Activated CD4-positive, alpha-beta T cell treated with anti-CD3 and anti-CD28 coated beads, Interleukin-2, Interleukin-6, amounts not matched to agents 100 ng/mL and 50 ng/mL, durations not matched to agents 16 hours and 8 hours (primary cell): ENCODE data around the gene DMP1.
"Not testable (repeated sequence)": the region's sequence is repeated elsewhere in the genome, so short reads cannot be mapped to it uniquely, and the experiment has no call there.

ENCODE experiments used
- DNase-seq: peaks from one replicate; pipeline ENCODE4 v3.0.0-alpha.2; 2020

DMP1 gene

DNA sequence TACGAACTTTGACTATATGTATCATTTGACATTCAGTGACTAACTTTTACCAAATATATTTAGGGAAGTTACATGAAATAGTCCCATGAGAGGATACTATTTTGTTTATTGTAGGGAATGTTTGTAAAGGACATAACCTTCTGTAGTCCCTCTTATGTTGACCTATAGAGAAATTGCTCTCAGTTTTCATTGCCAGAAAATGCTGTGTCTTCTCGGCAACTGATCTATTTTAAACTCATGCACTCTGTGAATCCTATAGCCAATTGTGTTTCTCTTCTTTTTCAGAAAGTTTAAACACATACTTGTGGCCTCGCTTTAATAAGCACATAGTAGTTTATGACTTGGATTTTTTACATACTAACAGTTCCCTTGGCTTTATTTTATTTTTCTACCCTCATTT, 38.2 kb downstream of the DMP1 start:
- DNase-seq, result no peak

- not testable (repeated sequence) for DNase-seq
Measured at GRCh38 chr4:87690947-87691346, 40.9 kb downstream of the DMP1 start.

- DNase-seq, result not testable (repeated sequence)
Measured at GRCh38 chr4:87692060-87692459, 42.0 kb downstream of the DMP1 start.

GRCh38 chr4:87697272-87697671, 47.2 kb downstream of the DMP1 start:
- no peak for DNase-seq

GRCh38 chr4:87697945-87698344, 47.9 kb downstream of the DMP1 start:
- no peak for DNase-seq

DNA sequence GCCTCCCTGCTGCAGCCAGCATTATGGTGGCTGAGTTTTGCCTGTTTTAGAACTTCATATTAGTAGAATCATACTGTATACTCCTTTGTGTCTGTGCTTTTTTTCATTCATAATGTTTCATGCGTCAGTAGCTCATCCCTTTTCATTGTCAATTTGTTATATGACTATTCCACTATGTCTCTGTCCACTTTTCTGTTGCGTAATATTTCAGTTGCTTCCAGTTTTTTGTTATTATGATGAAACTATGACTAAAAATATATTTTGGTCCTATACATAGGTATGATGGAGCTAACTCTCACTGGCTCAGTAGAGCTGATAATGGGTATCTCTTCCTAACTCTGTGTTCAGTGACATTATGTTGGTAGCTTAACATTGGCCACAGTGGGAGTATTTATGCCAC, 48.3 kb downstream of the DMP1 start:
- no peak for DNase-seq

GRCh38 chr4:87704001-87704400, 53.9 kb downstream of the DMP1 start:
- no peak for DNase-seq

DNA sequence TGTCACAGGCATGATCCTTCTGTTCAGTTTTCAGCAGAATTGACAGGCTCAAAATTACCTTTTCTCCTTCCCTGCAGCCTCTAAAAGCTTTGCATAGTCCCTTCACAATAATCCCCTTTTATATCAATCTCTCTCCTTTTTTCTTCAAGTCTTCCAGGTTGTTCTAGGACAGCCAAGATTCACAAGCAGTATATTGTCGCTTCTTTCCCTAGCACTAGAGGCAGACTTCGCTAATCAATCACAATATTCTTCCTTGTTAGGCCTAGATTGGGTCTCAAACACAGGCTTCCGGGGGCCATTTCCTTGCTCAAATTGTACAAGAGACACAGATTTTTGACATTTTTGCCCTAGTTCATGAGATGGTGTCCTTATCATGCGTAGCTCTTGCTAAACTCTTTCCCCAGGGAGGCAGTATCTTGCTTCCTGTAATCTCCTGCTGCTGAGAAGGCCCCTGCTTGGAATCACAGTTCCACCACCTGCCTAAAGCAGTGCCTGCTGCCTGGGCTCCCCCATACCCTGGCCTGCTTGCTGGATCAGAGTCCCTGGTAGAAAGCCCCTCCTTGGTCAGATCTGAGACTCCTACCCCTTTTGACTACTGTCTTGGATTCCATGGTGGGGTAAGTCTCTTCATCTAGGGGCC, 57.3 kb downstream of the DMP1 start:
- no peak for DNase-seq
